ENCODE results near the gene MRPL27.

The MRPL27 gene

GRCh38 chr17:50358177-50358576 is 14.8 kb downstream of the MRPL27 start:
- H3K9ac ChIP-seq, result no peak overlapping the region
- H3K79me2 ChIP-seq, result peaks cover 3% of the 10 kb centered on the region
- no peak overlapping the region for H3K27ac ChIP-seq
- H2AFZ ChIP-seq, result no peak overlapping the region
- no peaks in the 10 kb centered on the region for H3K27me3 ChIP-seq (ENCODE audit: control insufficient read depth, insufficient read depth, low read length)
- no peak overlapping the region for H3K4me3 ChIP-seq (ENCODE audit: low read depth, low read length)
- TF ChIP-seq CTCF (IDR thresholded peaks at IDR 0.05), result no peak
- no peaks in the 10 kb centered on the region for H3K36me3 ChIP-seq (ENCODE audit: control insufficient read depth, insufficient read depth, low read length)
- H3K9me3 ChIP-seq (ENCODE audit: control insufficient read depth, low read length), result no peaks in the 10 kb centered on the region
- peaks cover 6% of the 10 kb centered on the region for H3K4me1 ChIP-seq
- no peak overlapping the region for H3K4me2 ChIP-seq (ENCODE audit: low read length)

GRCh38 chr17:50356892-50357510 is 16.0 kb downstream of the MRPL27 start:
- no peak overlapping the region for H3K9ac ChIP-seq
- no peaks in the 10 kb centered on the region for H3K27me3 ChIP-seq (ENCODE audit: control insufficient read depth, insufficient read depth, low read length)
- no peak overlapping the region for H2AFZ ChIP-seq
- no peak overlapping the region for H3K4me2 ChIP-seq (ENCODE audit: low read length)
- peaks cover 3% of the 10 kb centered on the region for H3K79me2 ChIP-seq
- H3K4me3 ChIP-seq (ENCODE audit: low read depth, low read length), result no peak overlapping the region
- no peak for TF ChIP-seq CTCF (IDR thresholded peaks at IDR 0.05)
- H3K9me3 ChIP-seq (ENCODE audit: control insufficient read depth, low read length), result no peaks in the 10 kb centered on the region
- H3K27ac ChIP-seq, result no peak overlapping the region
- no peaks in the 10 kb centered on the region for H3K4me1 ChIP-seq
- no peaks in the 10 kb centered on the region for H3K36me3 ChIP-seq (ENCODE audit: control insufficient read depth, insufficient read depth, low read length)

- TF ChIP-seq CTCF (IDR thresholded peaks at IDR 0.05), result no peak
- Histone ChIP-seq H3K36me3 (ENCODE audit: control insufficient read depth, insufficient read depth, low read length) (no peaks in the 10 kb centered on the region), H3K4me1 (no peaks in the 10 kb centered on the region), H3K4me3 (ENCODE audit: low read depth, low read length) (no peak overlapping the region), H3K4me2 (ENCODE audit: low read length) (no peak overlapping the region), H3K27me3 (ENCODE audit: control insufficient read depth, insufficient read depth, low read length) (no peaks in the 10 kb centered on the region), H3K27ac (no peak overlapping the region), H2AFZ (no peak overlapping the region), H3K79me2 (peaks cover 3% of the 10 kb centered on the region), H3K9me3 (ENCODE audit: control insufficient read depth, low read length) (no peaks in the 10 kb centered on the region), H3K9ac (no peak overlapping the region)
Observed at GRCh38 chr17:50356418-50356817, 16.6 kb downstream of the MRPL27 start.

- Histone ChIP-seq H3K79me2 (peaks cover 3% of the 10 kb centered on the region), H3K9me3 (ENCODE audit: control insufficient read depth, low read length) (no peaks in the 10 kb centered on the region), H2AFZ (no peak overlapping the region), H3K36me3 (ENCODE audit: control insufficient read depth, insufficient read depth, low read length) (no peaks in the 10 kb centered on the region), H3K9ac (no peak overlapping the region), H3K4me2 (ENCODE audit: low read length) (no peak overlapping the region), H3K4me3 (ENCODE audit: low read depth, low read length) (no peak overlapping the region), H3K4me1 (no peaks in the 10 kb centered on the region), H3K27ac (no peak overlapping the region), H3K27me3 (ENCODE audit: control insufficient read depth, insufficient read depth, low read length) (no peaks in the 10 kb centered on the region)
- no peak for TF ChIP-seq CTCF (IDR thresholded peaks at IDR 0.05)
Observed at GRCh38 chr17:50355701-50356341, 17.2 kb downstream of the MRPL27 start.

- no peaks in the 10 kb centered on the region for H3K36me3 ChIP-seq (ENCODE audit: control insufficient read depth, insufficient read depth, low read length)
- TF ChIP-seq CTCF (IDR thresholded peaks at IDR 0.05), result no peak
Observed at GRCh38 chr17:50355336-50355700, 17.7 kb downstream of the MRPL27 start.

More at GRCh38 chr17:50355336-50355700, 17.7 kb downstream of the MRPL27 start:
- Histone ChIP-seq H3K79me2 (peaks cover 3% of the 10 kb centered on the region), H3K9me3 (ENCODE audit: control insufficient read depth, low read length) (no peaks in the 10 kb centered on the region), H3K4me2 (ENCODE audit: low read length) (no peak overlapping the region), H2AFZ (no peak overlapping the region), H3K4me1 (no peaks in the 10 kb centered on the region), H3K27ac (no peak overlapping the region), H3K27me3 (ENCODE audit: control insufficient read depth, insufficient read depth, low read length) (no peaks in the 10 kb centered on the region), H3K4me3 (ENCODE audit: low read depth, low read length) (no peak overlapping the region), H3K9ac (no peak overlapping the region)

All from parathyroid adenoma (tissue), 2 donors.